Caco-2 (cell line): Measurements from ENCODE around the gene ATAD3C. TPM values are rescaled to one million over a fixed set of nuclear protein-coding genes. Genes with fewer than 3 reads are reported as not detected.

ENCODE experiments used
- BruUV-seq: library from RNA; stranded (reverse); fragments of 400-500 nt; replicated peaks from 2 replicates; lab custom pipeline; 2021; lab: Mats Ljungman, UMichigan
- CTCF ChIA-PET: fragments of 300-600 bp; sonication (Branson Sonifier 250); formaldehyde crosslinking; loops from one replicate; lab custom pipeline; 2022; ENCODE audit warnings: antibody characterized with exemption; lab: Charles Lee
- POLR2A ChIA-PET: fragments of 300-600 bp; sonication (Branson Sonifier 250); formaldehyde crosslinking; loops from one replicate; lab custom pipeline; 2022; ENCODE audit warnings: antibody characterized with exemption; lab: Charles Lee
- DNase-seq, 2 experiments: peaks; one replicate each; pipeline versions ENCODE4 v3.0.0 to v3.0.0-alpha.2; 2020 to 2022
- H3K27me3 ChIP-seq: replicated peaks from 2 replicates; pipeline ENCODE4 v1.6.0; 2011; ENCODE audit warnings: low read length; ENCODE audit not compliant: control insufficient read depth, insufficient read depth
- H3K36me3 ChIP-seq: 2 replicates; pipeline ENCODE4 v1.5.1; 2011; ENCODE audit warnings: low read length; ENCODE audit not compliant: control insufficient read depth, insufficient read depth
- H3K4me1 ChIP-seq: fragments of 250-450 bp; sonication (Bioruptor Pico); 2 replicates; pipeline ENCODE4 v1.5.1; 2020; ENCODE audit warnings: mild to moderate bottlenecking
- H3K4me3 ChIP-seq: 2 replicates; pipeline ENCODE4 v1.5.1; 2011; ENCODE audit warnings: low read depth, mild to moderate bottlenecking, control low read depth, low read length
- H3K9me3 ChIP-seq: fragments of 250-450 bp; sonication (Bioruptor Pico); 2 replicates; pipeline ENCODE4 v1.5.1; 2020; ENCODE audit warnings: mild to moderate bottlenecking, moderate library complexity
- H3K27ac Mint-ChIP-seq: one replicate; pipeline ENCODE4 v1.8.0; 2022; ENCODE audit warnings: mixed read lengths; ENCODE audit not compliant: unreplicated experiment
- H3K27me3 Mint-ChIP-seq: one replicate; pipeline ENCODE4 v1.8.0; 2022; ENCODE audit warnings: mixed read lengths; ENCODE audit not compliant: insufficient read depth, unreplicated experiment
- H3K36me3 Mint-ChIP-seq: one replicate; pipeline ENCODE4 v1.8.0; 2022; ENCODE audit warnings: mild to moderate bottlenecking, mixed read lengths; ENCODE audit not compliant: insufficient read depth, unreplicated experiment
- H3K4me1 Mint-ChIP-seq: one replicate; pipeline ENCODE4 v1.8.0; 2022; ENCODE audit warnings: low read depth, mixed read lengths; ENCODE audit not compliant: unreplicated experiment
- H3K4me3 Mint-ChIP-seq: one replicate; pipeline ENCODE4 v1.8.0; 2022; ENCODE audit warnings: mild to moderate bottlenecking, moderate library complexity, mixed read lengths; ENCODE audit not compliant: unreplicated experiment
- H3K9me3 Mint-ChIP-seq: one replicate; pipeline ENCODE4 v1.8.0; 2022; ENCODE audit warnings: mixed read lengths; ENCODE audit not compliant: unreplicated experiment
- CTCF ChIP-seq, 2 experiments: fragments of 200-600 bp in 1 of 2; IDR thresholded peaks; 1 replicate in 1 of 2; 2 replicates in 1 of 2; pipeline versions ENCODE4 v1.5.1 to v1.8.0; 2011 to 2022; ENCODE audit warnings: antibody characterized with exemption in 1 of 2, control low read depth in 1 of 2, inconsistent platforms in 1 of 2, low read depth in 1 of 2, low read length in 1 of 2, mild to moderate bottlenecking in 1 of 2, moderate library complexity in 1 of 2; ENCODE audit not compliant: insufficient read depth in 1 of 2, severe bottlenecking in 1 of 2, unreplicated experiment in 1 of 2
- intact Hi-C: fragments of 100-400 bp; cut with micrococcal nuclease; formaldehyde crosslinking; loops from one replicate; pipeline ENCODE4 v1.10.0; 2022; ENCODE audit not compliant: unreplicated experiment
- total RNA-seq: library from RNA; stranded (reverse); gene quantifications from 2 replicates; pipeline ENCODE4 v1.2.3, GENCODE V29; 2022

ATAD3C gene
- total RNA-seq, 1 experiment from 2014 or later = 0.95 TPM

- CTCF ChIA-PET = interaction anchor here (1.1 kb wide), 2 partner anchors 26 to 32 kb away, joined by 3 read pairs; no protein-coding TSS in a partner anchor
- peak overlapping the region; percentile 55 for H3K4me3 Mint-ChIP-seq
Observed at GRCh38 chr1:1433804-1434130, 15.7 kb upstream of the ATAD3C start.

GRCh38 chr1:1434131-1434823 lies 15.2 kb upstream of the ATAD3C start:
- H3K4me1 Mint-ChIP-seq = peaks cover 5% of the 10 kb centered on the region
- no peaks in the 10 kb centered on the region for H3K9me3 Mint-ChIP-seq
- H3K27ac Mint-ChIP-seq = peak overlapping the region; percentile 89
- H3K36me3 Mint-ChIP-seq = peaks cover 8% of the 10 kb centered on the region
- Histone ChIP-seq H3K4me3 (no peak overlapping the region), H3K27me3 (no peaks in the 10 kb centered on the region), H3K4me1 (peaks cover 74% of the 10 kb centered on the region), H3K9me3 (no peaks in the 10 kb centered on the region), H3K36me3 (no peaks in the 10 kb centered on the region)
- DNase-seq = no peak
- ChIA-PET POLR2A (no interaction called here), CTCF (no interaction called here)
- no peaks in the 10 kb centered on the region for H3K27me3 Mint-ChIP-seq
- no TSS peak for BruUV-seq
- TF ChIP-seq CTCF (IDR thresholded peaks at IDR 0.05; ENCODE audit: insufficient read depth in 1 of 2, low read depth in 1 of 2, low read length in 1 of 2, severe bottlenecking in 1 of 2, unreplicated experiment in 1 of 2) = no peak
- H3K4me3 Mint-ChIP-seq = no peak overlapping the region
- intact Hi-C loops = loop anchor here (5.0 kb wide), 1 partner anchor 37 kb away; the partner anchor contains the start of gene CCNL2

More at GRCh38 chr1:1433804-1434130, 15.7 kb upstream of the ATAD3C start:
- peak overlapping the region; percentile 89 for H3K27ac Mint-ChIP-seq
- Histone ChIP-seq H3K4me3 (no peak overlapping the region), H3K4me1 (peaks cover 74% of the 10 kb centered on the region), H3K27me3 (no peaks in the 10 kb centered on the region), H3K9me3 (no peaks in the 10 kb centered on the region), H3K36me3 (no peaks in the 10 kb centered on the region)
- DNase-seq = no peak
- no peaks in the 10 kb centered on the region for H3K27me3 Mint-ChIP-seq
- peaks cover 8% of the 10 kb centered on the region for H3K36me3 Mint-ChIP-seq
- TF ChIP-seq CTCF (IDR thresholded peaks at IDR 0.05; ENCODE audit: insufficient read depth in 1 of 2, low read depth in 1 of 2, low read length in 1 of 2, severe bottlenecking in 1 of 2, unreplicated experiment in 1 of 2) = no peak
- peaks cover 5% of the 10 kb centered on the region for H3K4me1 Mint-ChIP-seq
- no TSS peak for BruUV-seq
- intact Hi-C loops = loop anchor here (1.0 to 5.0 kb wide), 2 partner anchors 25 to 36 kb away; partner anchors contain the start of gene CCNL2
- POLR2A ChIA-PET = no interaction called here
- H3K9me3 Mint-ChIP-seq = no peaks in the 10 kb centered on the region

GRCh38 chr1:1434824-1435105 lies 14.7 kb upstream of the ATAD3C start:
- Mint-ChIP-seq H3K4me3 (peak overlapping the region; percentile 74), H3K27ac (peak overlapping the region; percentile 64), H3K9me3 (no peaks in the 10 kb centered on the region), H3K4me1 (peaks cover 3% of the 10 kb centered on the region), H3K36me3 (peaks cover 8% of the 10 kb centered on the region), H3K27me3 (no peaks in the 10 kb centered on the region)
- DNase-seq = no peak
- no peak for TF ChIP-seq CTCF (IDR thresholded peaks at IDR 0.05; ENCODE audit: insufficient read depth in 1 of 2, low read depth in 1 of 2, low read length in 1 of 2, severe bottlenecking in 1 of 2, unreplicated experiment in 1 of 2)
- POLR2A ChIA-PET = no interaction called here
- intact Hi-C loops = loop anchor here (5.0 kb wide), 1 partner anchor 37 kb away; the partner anchor contains the start of gene CCNL2
- Histone ChIP-seq H3K4me1 (peaks cover 69% of the 10 kb centered on the region), H3K27me3 (no peaks in the 10 kb centered on the region), H3K9me3 (no peaks in the 10 kb centered on the region), H3K4me3 (peak overlapping the region; percentile 70), H3K36me3 (no peaks in the 10 kb centered on the region)
- no TSS peak for BruUV-seq
- CTCF ChIA-PET = no interaction called here
